GM12891 (cell line): ENCODE measurements around the gene CDC45.

Source experiments
- DNase-seq: peaks from one replicate; pipeline ENCODE4 v3.0.0; 2011; ENCODE audit warnings: low spot score; ENCODE audit not compliant: insufficient read length
- FAIRE-seq: peaks from 2 replicates; lab custom pipeline; 2011; peaks lifted over from hg19 to GRCh38; lab: Jason Lieb, UNC
- PAX5 ChIP-seq: IDR thresholded peaks from 2 replicates; pipeline ENCODE4 v1.6.1; 2011; ENCODE audit warnings: low read length, moderate library complexity, mild to moderate bottlenecking; ENCODE audit not compliant: insufficient read depth, severe bottlenecking
- POLR2A ChIP-seq: IDR thresholded peaks from 2 replicates; pipeline ENCODE4 v1.6.1; 2011; ENCODE audit warnings: low read depth, low read length, control low read depth
- POLR2AphosphoS5 ChIP-seq: IDR thresholded peaks from 2 replicates; pipeline ENCODE4 v1.6.1; 2011; ENCODE audit warnings: low read depth, low read length, control low read depth
- POU2F2 ChIP-seq: IDR thresholded peaks from 2 replicates; pipeline ENCODE4 v1.6.1; 2011; ENCODE audit warnings: low read depth, mild to moderate bottlenecking, control low read depth, low read length, moderate library complexity
- SPI1 ChIP-seq: IDR thresholded peaks from 2 replicates; pipeline ENCODE4 v1.6.1; 2011; ENCODE audit warnings: low read depth, low read length, control low read depth
- TAF1 ChIP-seq: IDR thresholded peaks from 2 replicates; pipeline ENCODE4 v1.6.1; 2011; ENCODE audit warnings: low read depth, low read length, control low read depth

CDC45 gene

DNA sequence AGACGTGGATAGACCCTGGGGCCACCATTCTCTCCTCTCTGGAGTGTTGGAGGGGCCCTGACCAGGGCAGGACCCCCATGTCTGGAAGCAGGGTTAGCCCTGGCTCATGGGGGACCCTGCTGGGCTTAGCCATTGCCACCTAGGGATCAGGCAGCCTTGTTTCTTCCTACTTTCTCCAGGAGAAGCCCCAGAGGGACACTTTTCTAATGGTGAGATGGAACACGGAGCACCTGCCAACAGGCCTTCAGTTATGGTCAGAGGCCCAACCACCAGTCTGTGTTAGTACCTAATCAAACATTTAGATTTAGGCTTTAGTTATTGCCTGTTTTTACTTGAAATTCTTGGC is 30.3 kb upstream of the CDC45 start:
- TF ChIP-seq POLR2AphosphoS5 (no peak; the same call in 1 of the 2 replicates), POLR2A (no peak), SPI1 (no peak)
- DNase-seq = no peak
- no peak for FAIRE-seq

- DNase-seq (no peak), FAIRE-seq (no peak)
- TF ChIP-seq TAF1 (no peak), PAX5 (no peak), POLR2A (no peak), SPI1 (no peak), POLR2AphosphoS5 (no peak), POU2F2 (no peak)
Observed at GRCh38 chr22:19450363-19451175, 29.2 kb upstream of the CDC45 start.

GRCh38 chr22:19451570-19451969 is 28.1 kb upstream of the CDC45 start:
- DNase-seq (no peak), FAIRE-seq (no peak)
- TF ChIP-seq TAF1 = no peak
- no peak for TF ChIP-seq POLR2A
- no peak for TF ChIP-seq POLR2AphosphoS5
- no peak for TF ChIP-seq SPI1
- TF ChIP-seq POU2F2 = no peak
- TF ChIP-seq PAX5 = no peak

DNA sequence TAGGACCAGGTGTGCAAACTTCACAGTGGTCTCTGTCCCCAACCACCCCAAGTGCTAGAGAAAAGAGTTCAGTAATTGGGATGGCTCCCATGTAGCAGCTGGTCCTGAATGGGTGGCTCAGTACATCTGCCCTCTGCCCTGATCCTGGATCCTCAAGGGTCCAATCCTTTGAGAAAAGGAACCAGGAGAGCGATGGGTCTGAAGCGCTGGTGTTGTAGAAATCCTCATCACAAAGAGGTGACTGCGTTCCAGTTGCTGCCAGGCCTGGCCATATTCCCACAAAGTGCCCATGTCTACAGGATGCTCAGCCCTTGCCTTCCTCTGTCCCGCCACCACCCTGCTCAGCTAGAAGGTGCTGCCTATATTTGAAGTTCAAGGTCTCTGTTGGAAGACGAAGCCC is 26.0 kb upstream of the CDC45 start:
- DNase-seq (no peak), FAIRE-seq (no peak)
- TF ChIP-seq POLR2AphosphoS5 = no peak
- no peak for TF ChIP-seq POU2F2
- TF ChIP-seq PAX5 = no peak
- TF ChIP-seq TAF1 = no peak
- no peak for TF ChIP-seq SPI1
- TF ChIP-seq POLR2A = no peak

DNA sequence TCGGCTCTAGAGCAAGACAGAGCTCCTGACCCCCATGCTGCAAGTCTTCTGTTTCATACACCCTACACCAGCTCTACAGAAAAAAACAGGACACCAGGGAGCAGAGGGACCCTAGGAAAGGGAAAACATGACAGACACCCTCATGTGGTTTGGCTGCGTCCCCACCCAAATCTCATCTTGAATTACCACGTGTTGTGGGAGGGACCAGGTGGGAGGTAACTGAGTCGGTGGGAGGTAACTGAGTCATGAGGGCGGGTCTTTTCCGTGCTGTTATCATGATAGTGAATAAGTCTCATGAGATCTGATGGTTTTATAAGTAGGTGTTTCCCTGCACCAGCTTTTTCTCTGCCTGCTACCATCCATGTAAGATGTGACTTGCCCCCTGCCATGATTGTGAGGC is 25.6 kb upstream of the CDC45 start:
- FAIRE-seq (no peak), DNase-seq (no peak)
- TF ChIP-seq POLR2AphosphoS5 (no peak), TAF1 (no peak), PAX5 (no peak), POU2F2 (no peak), POLR2A (no peak), SPI1 (no peak)

GRCh38 chr22:19455033-19455432 is 24.7 kb upstream of the CDC45 start:
- DNase-seq (no peak), FAIRE-seq (no peak)
- TF ChIP-seq POLR2AphosphoS5 = no peak
- no peak for TF ChIP-seq POLR2A
- no peak for TF ChIP-seq TAF1
- TF ChIP-seq POU2F2 = no peak
- no peak for TF ChIP-seq PAX5
- TF ChIP-seq SPI1 = no peak

DNA sequence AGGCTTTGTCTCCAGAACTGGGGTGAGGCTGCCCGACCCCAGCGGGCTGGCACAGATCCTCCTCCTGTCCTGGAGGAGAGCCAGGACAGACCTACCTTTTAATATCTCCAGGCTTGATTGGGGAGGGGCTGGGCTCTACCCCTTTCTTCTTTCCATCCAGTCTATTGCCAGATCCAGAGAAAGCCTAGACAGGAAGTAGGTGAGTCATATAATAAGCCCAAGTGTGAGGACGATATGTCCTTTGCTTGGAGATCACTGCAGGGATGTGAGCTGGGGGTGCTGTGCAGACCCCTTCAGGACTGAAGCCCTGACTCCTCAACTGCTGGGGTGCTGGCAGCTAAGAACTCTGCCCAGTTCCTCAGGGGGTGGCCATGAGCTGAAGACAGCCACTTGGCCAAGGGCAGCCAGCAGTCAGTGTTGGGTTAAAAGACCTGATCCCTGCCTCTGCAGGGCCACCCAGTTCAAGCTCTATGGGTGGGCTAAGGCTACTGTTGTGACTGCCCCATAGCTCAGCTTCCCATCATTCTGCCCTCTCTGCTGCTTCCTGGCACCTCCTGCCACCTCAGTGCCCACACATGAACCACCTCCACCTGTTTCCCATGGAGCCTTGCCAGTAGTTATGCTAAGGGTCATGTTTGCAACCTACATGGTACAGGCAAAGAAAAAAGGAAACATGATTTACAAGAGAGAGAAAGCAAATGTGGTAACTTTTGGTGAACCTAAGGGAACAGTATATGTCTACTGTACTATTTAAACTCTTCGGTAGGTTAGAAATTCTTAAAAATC is 23.9 kb upstream of the CDC45 start:
- no peak for TF ChIP-seq TAF1
- TF ChIP-seq PAX5 = no peak
- TF ChIP-seq POLR2AphosphoS5 = no peak
- TF ChIP-seq POLR2A = no peak
- TF ChIP-seq SPI1 = no peak
- no peak for TF ChIP-seq POU2F2
- DNase-seq (no peak), FAIRE-seq (no peak)

- FAIRE-seq (no peak), DNase-seq (no peak)
- no peak for TF ChIP-seq POLR2AphosphoS5
Observed at GRCh38 chr22:19456541-19456940, 23.2 kb upstream of the CDC45 start.

GRCh38 chr22:19457828-19458428 is 21.8 kb upstream of the CDC45 start:
- FAIRE-seq (no peak), DNase-seq (no peak)
- no peak for TF ChIP-seq PAX5

GRCh38 chr22:19460036-19460435 is 19.7 kb upstream of the CDC45 start:
- FAIRE-seq (no peak), DNase-seq (no peak)
- TF ChIP-seq PAX5 (no peak), SPI1 (no peak), POU2F2 (no peak), POLR2AphosphoS5 (no peak), POLR2A (no peak), TAF1 (no peak)
